Endothelial cell of umbilical vein (primary cell): ENCODE results near the gene NOX5. TPM values are rescaled to one million over a fixed set of nuclear protein-coding genes. Genes with fewer than 3 reads are reported as not detected.

Experiments
- BruUV-seq: library from RNA; stranded (reverse); fragments of 400-500 nt; replicated peaks from 2 replicates; lab custom pipeline; 2021; lab: Mats Ljungman, UMichigan
- CTCF ChIA-PET: fragments of 300-600, 350-600 bp; sonication (Branson Sonifier 250); formaldehyde crosslinking; loops from one replicate; lab custom pipeline; 2021; ENCODE audit warnings: antibody characterized with exemption, inconsistent platforms; lab: Charles Lee
- POLR2A ChIA-PET: fragments of 300-600, 350-600 bp; sonication (Branson Sonifier 250); formaldehyde crosslinking; loops from one replicate; lab custom pipeline; 2021; ENCODE audit warnings: antibody characterized with exemption, inconsistent platforms; lab: Charles Lee
- DNase-seq: peaks from one replicate; pipeline ENCODE4 v3.0.0-alpha.2; 2011; ENCODE audit warnings: low read depth, low spot score
- FAIRE-seq: peaks from 2 replicates; lab custom pipeline; 2011; peaks lifted over from hg19 to GRCh38; lab: Jason Lieb, UNC
- H2AFZ ChIP-seq: 2 replicates; pipeline ENCODE4 v1.6.0; 2012; ENCODE audit warnings: low read depth, low read length, control low read depth, inconsistent platforms
- H3K27ac ChIP-seq: 2 replicates; pipeline ENCODE4 v1.5.1; 2011; ENCODE audit warnings: low read depth, mild to moderate bottlenecking, control low read depth, low read length, moderate library complexity; ENCODE audit not compliant: insufficient read depth
- H3K27me3 ChIP-seq, 2 experiments: 2 replicates each; pipeline versions ENCODE4 v1.6.0 to v1.6.1; 2011; ENCODE audit warnings: low read length in 2 of 2, mixed read lengths in 1 of 2; ENCODE audit not compliant: control insufficient read depth in 2 of 2, insufficient read depth in 2 of 2
- H3K36me3 ChIP-seq, 2 experiments: 2 replicates in 1 of 2; 3 replicates in 1 of 2; pipeline ENCODE4 v1.5.1; 2011; ENCODE audit warnings: low read length in 2 of 2, mild to moderate bottlenecking in 1 of 2, moderate library complexity in 1 of 2; ENCODE audit not compliant: control insufficient read depth in 2 of 2, insufficient read depth in 2 of 2; ENCODE audit errors: extremely low read depth in 1 of 2
- H3K4me1 ChIP-seq: 3 replicates; pipeline ENCODE4 v1.5.1; 2011; ENCODE audit warnings: mild to moderate bottlenecking, low read length; ENCODE audit not compliant: control insufficient read depth, insufficient read depth; ENCODE audit errors: extremely low read depth
- H3K4me2 ChIP-seq: 2 replicates; pipeline ENCODE4 v1.6.1; 2011; ENCODE audit warnings: low read length, control low read depth, mixed read lengths; ENCODE audit not compliant: insufficient read depth
- H3K4me3 ChIP-seq, 3 experiments: fragments of 200-600 bp in 1 of 3; sonication (generic), shearing (Covaris generic) in 1 of 3; replicated peaks in 1 of 3; 2 replicates each; pipeline ENCODE4 v1.5.1; 2011 to 2016; ENCODE audit warnings: control low read depth in 3 of 3, low read length in 3 of 3, mild to moderate bottlenecking in 2 of 3, inconsistent platforms in 1 of 3, low read depth in 1 of 3, moderate library complexity in 1 of 3; ENCODE audit not compliant: insufficient read depth in 1 of 3
- H3K79me2 ChIP-seq: 2 replicates; pipeline ENCODE4 v1.6.0; 2012; ENCODE audit warnings: low read length, inconsistent platforms; ENCODE audit not compliant: control insufficient read depth, insufficient read depth
- H3K9ac ChIP-seq: replicated peaks from 2 replicates; pipeline ENCODE3; 2011; ENCODE audit warnings: low read length, control low read depth; ENCODE audit not compliant: insufficient read depth; ENCODE audit errors: extremely low read depth
- H3K9me1 ChIP-seq: replicated peaks from 3 replicates; pipeline ENCODE4 v1.6.0; 2011; ENCODE audit warnings: mild to moderate bottlenecking, low read length; ENCODE audit not compliant: control insufficient read depth, insufficient read depth; ENCODE audit errors: extremely low read depth
- H3K9me3 ChIP-seq: replicated peaks from 2 replicates; pipeline ENCODE4 v1.5.1; 2012; ENCODE audit warnings: low read length, inconsistent platforms; ENCODE audit not compliant: control insufficient read depth, insufficient read depth
- H4K20me1 ChIP-seq: replicated peaks from 2 replicates; pipeline ENCODE3; 2011; ENCODE audit warnings: mild to moderate bottlenecking, low read length; ENCODE audit not compliant: control insufficient read depth, insufficient read depth; ENCODE audit errors: extremely low read depth
- EZH2 ChIP-seq: IDR thresholded peaks from 2 replicates; pipeline ENCODE4 v1.6.1; 2012; ENCODE audit warnings: borderline replicate concordance, low read depth, mild to moderate bottlenecking, moderate library complexity, low read length, inconsistent platforms; ENCODE audit not compliant: severe bottlenecking
- FOS ChIP-seq: IDR thresholded peaks from 2 replicates; pipeline ENCODE4 v1.6.1; 2011; ENCODE audit warnings: mild to moderate bottlenecking, low read length, moderate library complexity, borderline replicate concordance; ENCODE audit not compliant: insufficient read depth
- GATA2 ChIP-seq: IDR thresholded peaks from 2 replicates; pipeline ENCODE4 v1.7.0; 2011; ENCODE audit warnings: low read depth, mild to moderate bottlenecking, moderate library complexity, mixed read lengths, low read length; ENCODE audit not compliant: insufficient read length, insufficient read depth
- MAX ChIP-seq: IDR thresholded peaks from 2 replicates; pipeline ENCODE4 v1.6.1; 2011; ENCODE audit not compliant: insufficient read depth, insufficient read length
- MYC ChIP-seq: IDR thresholded peaks from one replicate; pipeline ENCODE4 v1.6.1; 2011; ENCODE audit warnings: mild to moderate bottlenecking, low read depth, low read length
- POLR2A ChIP-seq: IDR thresholded peaks from 2 replicates; pipeline ENCODE4 v1.6.1; 2012; ENCODE audit warnings: low read depth, mild to moderate bottlenecking, control low read depth, low read length
- POLR2AphosphoS5 ChIP-seq: IDR thresholded peaks from 2 replicates; pipeline ENCODE4 v1.6.1; 2012; ENCODE audit warnings: low read depth, mild to moderate bottlenecking, control low read depth, low read length, moderate library complexity; ENCODE audit not compliant: insufficient read depth
- dilution Hi-C: fragments of 300-500 bp; cut with MboI; formaldehyde crosslinking; loops from one replicate; pipeline ENCODE4 v1.15.0; 2019; ENCODE audit warnings: low sequenced_read_pairs; ENCODE audit not compliant: extremely low pct_ligation_motif_present
- intact Hi-C: fragments of 100-400 bp; cut with micrococcal nuclease; formaldehyde crosslinking; loops from one replicate; pipeline ENCODE4 v1.10.0; 2022
- polyA plus RNA-seq, 4 experiments: library from polyadenylated mRNA; depleted of rRNA in 3 of 4; stranded (reverse) in 3 of 4; unstranded in 1 of 4; fragments of >200 nt; gene quantifications; 2 replicates each; pipeline versions ENCODE4 v1.2.1 to v1.2.3, GENCODE V29; 2011 to 2012; ENCODE audit warnings: missing spikeins in 1 of 4
- total RNA-seq: library from RNA; stranded (reverse); gene quantifications from 2 replicates; pipeline ENCODE4 v1.2.3, GENCODE V29; 2021

NOX5 gene
- total and polyA plus RNA-seq, 2 donors (not counting 3 experiments of a cell fraction or from before 2014, with no cell fraction given) = 0.08 TPM; not detected in 1

GRCh38 chr15:69094124-69094921 is 79.8 kb downstream of the NOX5 start:
- Histone ChIP-seq H3K9me1 (no peaks in the 10 kb centered on the region), H3K79me2 (no peaks in the 10 kb centered on the region), H3K4me2 (no peak overlapping the region), H2AFZ (no peak overlapping the region), H3K9me3 (no peaks in the 10 kb centered on the region), H3K4me3 (no peak overlapping the region), H3K27ac (no peak overlapping the region), H4K20me1 (no peaks in the 10 kb centered on the region), H3K36me3 (no peaks in the 10 kb centered on the region), H3K4me1 (peaks cover 29% of the 10 kb centered on the region), H3K9ac (no peak overlapping the region), H3K27me3 (no peaks in the 10 kb centered on the region)
- no peak for FAIRE-seq
- ChIA-PET POLR2A (no interaction called here), CTCF (interaction anchor here (1.5 to 2.6 kb wide), 2 partner anchors 35 to 66 kb away, joined by 4 to 6 read pairs; partner anchors contain the start of gene GLCE)
- intact Hi-C loops = no loop called here
- BruUV-seq = no TSS peak
- TF ChIP-seq EZH2 = no peak
- TF ChIP-seq GATA2 = no peak
- no peak for TF ChIP-seq MAX
- no peak for TF ChIP-seq MYC
- TF ChIP-seq FOS = no peak
- no peak for TF ChIP-seq POLR2A
- dilution Hi-C loops = no loop called here
- no peak for DNase-seq

GRCh38 chr15:69095274-69095673 is 80.8 kb downstream of the NOX5 start:
- dilution Hi-C loops (no loop called here), intact Hi-C loops (no loop called here)
- no peak overlapping the region for H3K4me2 ChIP-seq
- no peaks in the 10 kb centered on the region for H3K9me3 ChIP-seq
- peaks cover 27% of the 10 kb centered on the region for H3K4me1 ChIP-seq
- CTCF ChIA-PET = interaction anchor here (0.8 to 1.6 kb wide), 2 partner anchors 12 to 66 kb away, joined by 3 read pairs; no protein-coding TSS in a partner anchor
- no peak overlapping the region for H3K4me3 ChIP-seq
- H2AFZ ChIP-seq = no peak overlapping the region
- POLR2A ChIA-PET = no interaction called here
- H3K27me3 ChIP-seq = no peaks in the 10 kb centered on the region
- no peaks in the 10 kb centered on the region for H4K20me1 ChIP-seq
- H3K9ac ChIP-seq = no peak overlapping the region
- H3K9me1 ChIP-seq = no peaks in the 10 kb centered on the region
- DNase-seq (no peak), FAIRE-seq (no peak)
- BruUV-seq = no TSS peak
- no peak overlapping the region for H3K27ac ChIP-seq
- H3K36me3 ChIP-seq = no peaks in the 10 kb centered on the region
- TF ChIP-seq MYC (no peak), FOS (no peak), POLR2AphosphoS5 (no peak), GATA2 (no peak)
- H3K79me2 ChIP-seq = no peaks in the 10 kb centered on the region
